GM12892 (cell line): ENCODE data around the gene NAALADL2.

Experiments used
- POLR2A ChIP-seq: IDR thresholded peaks from 2 replicates; pipeline ENCODE4 v1.6.1; 2011; ENCODE audit warnings: low read depth, low read length, control low read depth
- TAF1 ChIP-seq: IDR thresholded peaks from 2 replicates; pipeline ENCODE4 v1.6.1; 2011; ENCODE audit warnings: low read depth, mild to moderate bottlenecking, control low read depth, low read length, borderline replicate concordance

DNA sequence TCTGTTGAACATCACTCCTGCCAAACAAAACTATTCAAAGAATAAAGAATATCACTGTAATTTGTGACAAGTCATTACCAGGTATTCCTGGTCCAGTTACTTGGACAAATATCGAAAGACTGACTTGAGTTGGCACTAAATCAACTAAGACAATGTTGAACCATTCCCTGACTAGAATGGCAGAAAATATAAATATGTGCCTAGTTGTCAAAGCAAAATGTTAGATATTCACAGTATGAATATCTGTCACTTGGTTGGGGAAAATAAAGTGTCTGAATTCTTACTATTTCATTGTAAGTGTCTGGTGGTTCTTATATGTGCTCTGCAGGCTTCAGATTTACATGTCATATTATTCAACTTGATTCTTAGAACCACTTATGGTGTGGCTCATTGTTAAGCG is 470.2 kb downstream of the NAALADL2 start:
- no peak for TF ChIP-seq POLR2A
- no peak for TF ChIP-seq TAF1
